ENCODE data around the gene MIP. TPM values are rescaled to one million over a fixed set of nuclear protein-coding genes. Genes with fewer than 3 reads are reported as not detected.

Gene MIP
- total RNA-seq, 1 experiment from 2014 or later, result not detected

DNA sequence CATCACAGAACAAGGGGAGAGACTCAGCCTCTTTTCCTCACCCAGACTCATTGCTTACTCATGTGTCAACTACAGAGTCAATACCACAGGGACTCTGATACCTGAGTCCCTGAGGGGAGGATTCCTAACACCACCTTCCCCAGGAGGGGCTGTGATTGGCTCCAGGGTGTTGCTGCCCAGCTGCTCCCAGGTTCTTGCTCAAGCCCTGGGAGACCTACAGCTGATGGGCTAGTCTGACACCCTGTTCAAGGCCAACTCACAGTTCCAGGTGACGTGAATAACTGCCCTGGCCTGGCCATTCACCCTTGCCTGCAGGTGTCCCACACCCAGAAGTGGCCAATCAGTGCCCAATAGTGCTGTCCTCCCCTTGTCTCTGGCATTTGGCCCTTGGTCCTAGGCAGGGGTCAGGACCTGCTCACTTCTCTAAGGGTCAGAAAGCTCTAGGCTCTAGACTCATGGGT, 22.5 kb upstream of the MIP start:
- CTCF ChIA-PET, result interaction anchor here (0.5 kb wide), 1 partner anchor 12 kb away, joined by 4 read pairs; no protein-coding TSS in a partner anchor
- no peak for DNase-seq (ENCODE audit: low spot score)
- Histone ChIP-seq H3K27me3 (replicated peaks; ENCODE audit: insufficient read depth, low read depth, low read length, poor library complexity) (no peaks in the 10 kb centered on the region), H3K9me3 (ENCODE audit: low read depth, low read length, poor library complexity, severe bottlenecking) (no peaks in the 10 kb centered on the region), H3K36me3 (ENCODE audit: insufficient read depth, low read length, poor library complexity, severe bottlenecking) (no peaks in the 10 kb centered on the region), H3K4me1 (ENCODE audit: insufficient read depth, low read length, poor library complexity, severe bottlenecking) (no peaks in the 10 kb centered on the region), H3K27ac (ENCODE audit: low read depth, low read length, poor library complexity, severe bottlenecking) (no peak overlapping the region), H3K4me3 (ENCODE audit: low read depth, low read length, poor library complexity, severe bottlenecking) (no peak overlapping the region)
- no TSS peak for BruUV-seq (replicated peaks)
- TF ChIP-seq EZH2 (IDR thresholded peaks at IDR 0.05; ENCODE audit: borderline replicate concordance, low read depth, low read length, poor library complexity, severe bottlenecking), result no peak
- no peak for TF ChIP-seq CTCF (conservative IDR thresholded peaks at IDR 0.05; ENCODE audit: low read depth, low read length)
- POLR2A ChIA-PET (ENCODE audit: low non-redundant PET), result interaction anchor here (0.6 kb wide), 1 partner anchor 26 kb away, joined by 15 read pairs; no protein-coding TSS in a partner anchor
- intact Hi-C loops (cut with micrococcal nuclease; ENCODE audit: unreplicated experiment), result no loop called here

DNA sequence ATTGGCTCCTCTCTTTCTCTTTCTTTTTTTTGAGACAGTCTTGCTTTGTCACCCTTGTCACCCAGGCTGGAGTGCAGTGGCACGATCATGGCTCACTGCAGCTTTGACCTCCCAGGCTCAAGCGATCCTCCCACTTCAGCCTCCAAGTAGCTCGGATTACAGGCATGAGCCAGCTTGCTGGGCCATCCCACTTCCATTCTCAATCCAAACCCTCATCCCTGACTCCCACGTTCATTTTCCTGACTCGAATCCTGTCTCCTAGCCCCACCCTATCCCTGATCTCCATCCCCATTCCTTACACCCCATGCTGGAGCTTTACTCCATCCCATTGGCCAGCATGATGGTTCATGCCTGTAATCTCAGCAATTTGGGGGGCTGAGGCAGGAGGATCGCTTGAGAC, 21.7 kb upstream of the MIP start:
- ChIA-PET CTCF (no interaction called here), POLR2A (ENCODE audit: low non-redundant PET) (no interaction called here)
- Histone ChIP-seq H3K4me1 (ENCODE audit: insufficient read depth, low read length, poor library complexity, severe bottlenecking) (no peaks in the 10 kb centered on the region), H3K9me3 (ENCODE audit: low read depth, low read length, poor library complexity, severe bottlenecking) (no peaks in the 10 kb centered on the region), H3K36me3 (ENCODE audit: insufficient read depth, low read length, poor library complexity, severe bottlenecking) (no peaks in the 10 kb centered on the region), H3K27ac (ENCODE audit: low read depth, low read length, poor library complexity, severe bottlenecking) (no peak overlapping the region), H3K4me3 (ENCODE audit: low read depth, low read length, poor library complexity, severe bottlenecking) (no peak overlapping the region), H3K27me3 (replicated peaks; ENCODE audit: insufficient read depth, low read depth, low read length, poor library complexity) (no peaks in the 10 kb centered on the region)
- intact Hi-C loops (cut with micrococcal nuclease; ENCODE audit: unreplicated experiment), result no loop called here
- no peak for TF ChIP-seq EZH2 (IDR thresholded peaks at IDR 0.05; ENCODE audit: borderline replicate concordance, low read depth, low read length, poor library complexity, severe bottlenecking)
- TF ChIP-seq CTCF (conservative IDR thresholded peaks at IDR 0.05; ENCODE audit: low read depth, low read length), result no peak
- BruUV-seq (replicated peaks), result no TSS peak
- no peak for DNase-seq (ENCODE audit: low spot score)

GRCh38 chr12:56474389-56474788, 19.9 kb upstream of the MIP start:
- POLR2A ChIA-PET (ENCODE audit: low non-redundant PET), result interaction anchor here (0.6 to 0.7 kb wide), 3 partner anchors 11 to 887 kb away, joined by 3 to 8 read pairs (median 3); no protein-coding TSS in a partner anchor
- no TSS peak for BruUV-seq (replicated peaks)

More at GRCh38 chr12:56474389-56474788, 19.9 kb upstream of the MIP start:
- Histone ChIP-seq H3K4me3 (ENCODE audit: low read depth, low read length, poor library complexity, severe bottlenecking) (no peak overlapping the region), H3K36me3 (ENCODE audit: insufficient read depth, low read length, poor library complexity, severe bottlenecking) (no peaks in the 10 kb centered on the region), H3K9me3 (ENCODE audit: low read depth, low read length, poor library complexity, severe bottlenecking) (no peaks in the 10 kb centered on the region), H3K4me1 (ENCODE audit: insufficient read depth, low read length, poor library complexity, severe bottlenecking) (peaks cover 3% of the 10 kb centered on the region), H3K27me3 (replicated peaks; ENCODE audit: insufficient read depth, low read depth, low read length, poor library complexity) (no peaks in the 10 kb centered on the region), H3K27ac (ENCODE audit: low read depth, low read length, poor library complexity, severe bottlenecking) (no peak overlapping the region)
- CTCF ChIA-PET, result interaction anchor here (0.6 kb wide), 1 partner anchor 251 kb away, joined by 4 read pairs; no protein-coding TSS in a partner anchor
- intact Hi-C loops (cut with micrococcal nuclease; ENCODE audit: unreplicated experiment), result no loop called here
- no peak for DNase-seq (ENCODE audit: low spot score)
- no peak for TF ChIP-seq EZH2 (IDR thresholded peaks at IDR 0.05; ENCODE audit: borderline replicate concordance, low read depth, low read length, poor library complexity, severe bottlenecking)
- no peak for TF ChIP-seq CTCF (conservative IDR thresholded peaks at IDR 0.05; ENCODE audit: low read depth, low read length)
